ENCODE measurements around the gene FAM118B.

GRCh38 chr11:126305699-126306098 is 94.1 kb downstream of the FAM118B start:
- TF ChIP-seq POLR2A (IDR thresholded peaks at IDR 0.05; ENCODE audit: low read depth, low read length) (no peak), CTCF (conservative IDR thresholded peaks at IDR 0.05; ENCODE audit: low read depth, low read length) (no peak), MAFK (IDR thresholded peaks at IDR 0.05; ENCODE audit: low read depth, low read length) (no peak), SMC3 (IDR thresholded peaks at IDR 0.05; ENCODE audit: low read depth, low read length) (no peak), CEBPB (IDR thresholded peaks at IDR 0.05; ENCODE audit: low read depth, low read length) (no peak), RAD21 (IDR thresholded peaks at IDR 0.05; ENCODE audit: low read length) (no peak)
